ENCODE results near the gene BNC2.

DNA sequence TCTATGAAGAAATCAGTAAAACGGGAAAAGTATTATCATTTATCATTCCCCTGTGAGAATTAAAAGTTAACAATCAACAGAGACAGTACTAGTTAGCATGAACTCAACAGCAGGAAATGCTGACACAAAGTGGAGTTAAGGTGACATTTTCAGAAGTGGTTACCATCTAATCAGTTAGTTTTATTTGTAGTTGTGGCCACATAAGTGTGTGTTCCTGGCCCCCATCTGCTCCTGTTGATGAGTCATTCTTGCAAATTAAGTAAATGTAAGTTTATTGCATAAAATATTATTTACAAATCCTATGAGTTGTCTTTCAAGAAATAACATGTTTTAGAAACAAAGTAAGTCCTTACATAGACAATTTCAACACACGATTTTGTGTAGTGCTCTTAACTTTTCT lies 8.9 kb upstream of the BNC2 start:
- TF ChIP-seq, protein P1, sequence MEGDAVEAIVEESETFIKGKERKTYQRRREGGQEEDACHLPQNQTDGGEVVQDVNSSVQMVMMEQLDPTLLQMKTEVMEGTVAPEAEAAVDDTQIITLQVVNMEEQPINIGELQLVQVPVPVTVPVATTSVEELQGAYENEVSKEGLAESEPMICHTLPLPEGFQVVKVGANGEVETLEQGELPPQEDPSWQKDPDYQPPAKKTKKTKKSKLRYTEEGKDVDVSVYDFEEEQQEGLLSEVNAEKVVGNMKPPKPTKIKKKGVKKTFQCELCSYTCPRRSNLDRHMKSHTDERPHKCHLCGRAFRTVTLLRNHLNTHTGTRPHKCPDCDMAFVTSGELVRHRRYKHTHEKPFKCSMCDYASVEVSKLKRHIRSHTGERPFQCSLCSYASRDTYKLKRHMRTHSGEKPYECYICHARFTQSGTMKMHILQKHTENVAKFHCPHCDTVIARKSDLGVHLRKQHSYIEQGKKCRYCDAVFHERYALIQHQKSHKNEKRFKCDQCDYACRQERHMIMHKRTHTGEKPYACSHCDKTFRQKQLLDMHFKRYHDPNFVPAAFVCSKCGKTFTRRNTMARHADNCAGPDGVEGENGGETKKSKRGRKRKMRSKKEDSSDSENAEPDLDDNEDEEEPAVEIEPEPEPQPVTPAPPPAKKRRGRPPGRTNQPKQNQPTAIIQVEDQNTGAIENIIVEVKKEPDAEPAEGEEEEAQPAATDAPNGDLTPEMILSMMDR (conservative IDR thresholded peaks at IDR 0.05; ENCODE audit: low read depth, low read length): no peak
- TF ChIP-seq EZH2 (IDR thresholded peaks at IDR 0.05; ENCODE audit: low read length, unreplicated experiment): no peak
- TF ChIP-seq EZH2phosphoT487 (IDR thresholded peaks at IDR 0.05; ENCODE audit: borderline replicate concordance, low read length): no peak
